GM19455 (cell line): ENCODE data around the gene DTNB.
"Not testable (repeated sequence)": the region's sequence is repeated elsewhere in the genome, so short reads cannot be mapped to it uniquely, and the experiment has no call there.

ENCODE experiments used
- ATAC-seq: cut with Tn5 transposase; IDR thresholded peaks from one replicate; pipeline ENCODE4 v1.9.1; 2021; ENCODE audit not compliant: unreplicated experiment

The DTNB gene

DNA sequence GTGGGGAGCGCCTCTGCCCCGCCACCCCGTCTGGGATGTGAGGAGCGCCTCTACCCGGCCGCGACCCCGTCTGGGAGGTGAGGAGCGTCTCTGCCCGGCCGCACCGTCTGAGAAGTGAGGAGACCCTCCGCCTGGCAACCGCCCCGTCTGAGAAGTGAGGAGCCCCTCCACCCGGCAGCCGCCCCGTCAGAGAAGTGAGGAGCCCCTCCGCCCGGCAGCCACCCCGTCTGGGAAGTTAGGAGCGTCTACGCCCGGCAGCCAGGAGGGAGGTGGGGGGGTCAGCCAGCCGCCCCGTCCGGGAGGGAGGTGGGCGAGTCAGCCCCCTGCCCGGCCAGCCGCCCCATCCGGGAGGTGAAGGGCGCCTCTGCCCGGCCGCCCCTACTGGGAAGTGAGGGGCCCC, 39.6 kb downstream of the DTNB start:
- not testable (repeated sequence) for ATAC-seq

DNA sequence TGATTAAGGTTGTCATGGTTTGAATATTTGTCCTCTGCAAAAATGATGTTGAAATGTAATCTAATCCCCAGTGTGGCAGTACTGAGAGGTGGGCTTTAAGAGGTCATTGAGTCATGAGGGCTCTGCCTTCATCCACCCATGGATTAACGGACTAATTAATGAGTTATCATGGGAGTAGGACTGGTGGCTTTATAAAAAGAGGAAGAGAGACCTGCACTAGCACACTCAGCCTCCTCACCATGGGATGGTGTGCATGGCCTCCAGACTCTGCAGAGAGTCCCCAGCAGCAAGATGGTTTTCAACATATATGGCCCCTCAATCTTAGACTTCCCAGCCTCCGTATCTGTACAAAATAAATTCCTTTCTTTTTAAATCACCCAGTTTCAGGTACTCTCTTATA, 41.0 kb downstream of the DTNB start:
- ATAC-seq = no peak

DNA sequence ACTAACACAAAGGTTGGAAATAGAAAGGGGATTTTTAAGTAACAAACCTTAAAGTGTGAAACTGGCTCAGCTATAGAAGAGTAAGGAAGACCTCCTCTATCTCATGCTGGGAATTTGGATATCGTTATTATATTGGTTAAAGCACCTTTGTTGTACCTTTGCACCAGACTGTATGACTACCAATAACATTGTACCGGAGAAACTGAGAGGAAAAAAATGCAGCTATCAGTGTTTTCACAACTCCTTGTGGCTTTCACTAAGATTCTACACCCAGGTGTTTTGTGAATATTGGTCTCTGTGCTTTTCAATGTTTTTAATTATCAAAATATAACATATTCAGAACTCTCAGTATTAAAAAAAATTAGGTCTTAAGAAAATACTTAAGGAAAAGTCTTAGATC, 48.7 kb downstream of the DTNB start:
- no peak for ATAC-seq

DNA sequence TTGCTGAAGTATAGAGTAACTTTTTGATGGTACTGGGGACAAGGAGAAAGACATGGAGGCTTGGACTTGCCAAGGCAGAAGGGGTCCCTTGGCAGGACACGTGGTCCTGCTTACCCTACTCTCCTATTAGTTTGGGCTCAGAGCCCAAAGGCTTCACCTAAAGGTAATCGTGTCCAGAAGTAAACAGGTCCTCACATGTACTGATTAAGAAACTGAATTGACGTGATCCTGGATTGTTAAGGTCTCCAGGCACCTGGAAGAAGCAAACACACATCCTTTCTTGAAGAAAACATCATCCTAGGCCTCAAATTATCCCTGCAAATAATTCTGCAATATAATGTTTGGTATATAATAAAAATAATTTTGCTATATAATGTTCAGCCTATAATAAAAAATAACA, 50.0 kb downstream of the DTNB start:
- ATAC-seq = no peak

DNA sequence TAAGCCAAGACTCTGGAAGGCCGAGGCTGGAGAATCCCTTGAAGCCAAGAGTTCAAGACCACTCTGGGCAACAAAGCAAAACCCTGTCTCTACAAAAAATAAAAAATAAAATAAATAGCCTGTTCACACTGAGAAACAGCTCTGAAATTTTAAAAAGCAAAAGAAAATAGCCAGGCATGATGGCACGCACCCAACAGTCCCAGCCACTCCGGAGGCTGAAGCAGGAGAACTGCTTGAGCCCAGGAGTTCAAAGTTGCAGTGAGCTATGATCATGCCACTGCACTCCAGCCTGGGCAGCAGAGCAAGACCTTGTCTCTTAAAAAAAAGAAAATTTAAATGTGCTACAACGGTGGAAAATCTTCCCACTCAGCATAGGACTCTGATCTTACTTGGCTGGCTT, 52.7 kb downstream of the DTNB start:
- ATAC-seq = no peak

DNA sequence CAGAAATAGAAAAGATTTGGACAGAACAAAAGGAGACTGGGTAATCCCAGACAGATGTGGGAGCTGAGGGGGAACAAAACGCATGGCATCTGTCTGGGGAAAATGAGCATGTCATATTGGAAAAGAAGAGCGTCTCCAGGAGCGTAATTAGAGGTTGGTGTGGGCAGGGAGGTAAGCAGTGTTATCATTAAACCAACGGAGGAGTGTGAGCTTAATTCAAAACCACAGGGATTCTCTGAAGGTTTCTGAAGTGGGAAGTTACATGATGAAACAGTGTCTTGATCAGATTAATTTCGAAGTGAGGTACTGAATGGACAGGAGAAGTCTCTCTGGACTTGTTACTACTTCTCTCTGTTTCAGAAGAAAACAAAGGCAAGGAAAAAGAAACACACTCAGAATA, 53.3 kb downstream of the DTNB start:
- no peak for ATAC-seq

DNA sequence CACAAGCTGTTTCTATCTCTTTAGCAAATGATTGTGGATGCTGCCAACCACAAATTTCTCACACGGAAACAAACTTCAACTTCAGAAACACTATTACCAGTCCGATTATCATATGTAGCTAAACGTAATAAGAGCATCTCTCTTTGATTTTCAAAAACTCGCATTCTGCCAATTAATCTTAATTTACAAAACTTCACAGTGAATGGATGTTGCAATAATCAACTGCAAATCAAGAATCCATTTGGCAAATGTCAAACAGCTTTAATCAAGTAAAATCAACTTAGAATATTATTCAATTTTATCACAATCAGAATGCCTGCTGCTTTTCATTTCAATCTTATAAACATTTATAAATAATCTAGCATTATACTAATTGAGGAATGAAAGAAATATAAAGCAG, 54.2 kb downstream of the DTNB start:
- ATAC-seq = no peak

DNA sequence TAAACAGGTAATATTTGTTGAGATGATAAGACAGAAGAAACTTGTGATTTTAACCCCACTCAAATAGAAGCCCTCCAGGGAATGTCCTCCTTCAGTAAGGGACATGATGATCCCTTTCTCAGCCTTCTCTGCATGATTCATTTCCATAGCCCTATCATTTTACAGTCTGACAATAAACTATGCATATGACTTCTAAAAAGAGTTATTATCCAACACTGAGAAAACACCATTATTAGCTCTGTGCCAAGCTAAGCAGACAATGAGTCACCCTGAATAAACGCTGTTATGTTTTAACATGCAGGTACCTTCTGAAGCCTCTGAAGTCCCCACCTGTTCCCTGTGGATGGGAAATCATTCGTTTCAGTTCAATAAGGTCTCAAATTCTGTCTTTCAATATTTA, 54.7 kb downstream of the DTNB start:
- no peak for ATAC-seq

DNA sequence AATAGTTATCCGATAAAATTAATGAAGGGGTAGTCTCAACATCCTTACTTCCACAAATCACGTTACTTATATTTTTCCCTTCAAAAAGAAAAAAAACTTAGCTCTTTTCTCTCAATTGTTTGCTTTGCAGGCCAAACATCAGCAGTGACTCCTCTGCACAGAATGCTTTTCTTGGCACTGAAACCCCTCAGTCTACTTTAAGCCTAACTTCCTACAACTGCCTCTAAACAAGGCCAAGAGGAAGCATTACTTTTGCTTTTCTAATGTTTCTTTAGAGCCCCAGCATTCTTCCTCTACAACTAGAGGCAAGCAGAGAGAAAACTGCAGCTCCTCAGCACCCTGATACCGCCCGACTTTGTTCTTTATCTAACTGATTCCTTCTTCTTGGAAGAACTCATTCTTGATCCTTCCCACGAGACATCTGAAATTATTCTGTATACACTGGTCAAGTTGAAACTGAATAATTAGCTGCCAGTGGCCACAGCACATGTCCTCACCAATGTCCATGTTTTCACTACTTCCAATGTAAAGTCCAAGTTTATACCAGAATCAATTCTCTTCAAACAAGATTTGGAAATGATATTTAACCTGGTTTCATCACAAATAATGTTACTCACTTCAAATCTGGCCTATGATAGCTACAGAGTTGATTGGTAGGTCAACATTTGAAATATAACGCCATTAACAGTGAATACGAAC, 55.3 kb downstream of the DTNB start:
- no peak for ATAC-seq

DNA sequence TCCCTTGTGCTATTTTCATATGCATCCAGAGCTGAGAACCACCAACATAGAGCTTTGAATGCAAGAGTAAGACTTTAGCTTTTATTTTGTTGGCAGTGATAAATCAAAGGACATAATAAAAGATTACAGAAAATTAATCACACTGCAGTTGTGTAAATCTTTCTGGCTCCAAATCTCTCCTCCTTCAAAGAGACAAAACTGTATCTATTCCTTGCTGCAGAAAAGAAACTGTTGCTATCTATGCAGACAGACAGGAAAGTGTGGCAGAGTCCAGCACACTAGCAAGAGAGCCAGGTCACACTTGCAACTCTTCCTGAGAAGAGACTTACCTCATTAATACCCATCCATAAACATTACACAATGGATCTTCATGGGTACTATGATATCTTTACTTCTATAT, 57.5 kb downstream of the DTNB start:
- no peak for ATAC-seq

DNA sequence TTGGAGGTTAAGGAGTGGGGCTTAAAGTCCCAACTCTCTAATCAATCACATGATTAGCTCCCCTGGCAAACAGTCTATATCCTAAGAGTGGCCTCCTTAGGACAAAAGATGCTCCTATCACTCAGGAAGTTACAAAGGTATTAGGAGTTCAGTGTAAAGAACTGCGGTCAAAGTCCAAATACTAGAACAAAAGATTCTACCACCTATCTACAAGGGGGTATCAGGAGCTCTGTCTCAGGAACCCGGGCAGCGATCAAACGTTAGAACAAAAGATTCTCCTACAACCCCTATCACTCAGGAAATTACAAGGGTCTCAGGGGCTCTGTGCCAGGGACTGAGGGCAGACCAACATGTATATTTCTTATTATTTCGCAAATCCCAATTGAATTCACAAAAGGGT, 58.0 kb downstream of the DTNB start:
- no peak for ATAC-seq

DNA sequence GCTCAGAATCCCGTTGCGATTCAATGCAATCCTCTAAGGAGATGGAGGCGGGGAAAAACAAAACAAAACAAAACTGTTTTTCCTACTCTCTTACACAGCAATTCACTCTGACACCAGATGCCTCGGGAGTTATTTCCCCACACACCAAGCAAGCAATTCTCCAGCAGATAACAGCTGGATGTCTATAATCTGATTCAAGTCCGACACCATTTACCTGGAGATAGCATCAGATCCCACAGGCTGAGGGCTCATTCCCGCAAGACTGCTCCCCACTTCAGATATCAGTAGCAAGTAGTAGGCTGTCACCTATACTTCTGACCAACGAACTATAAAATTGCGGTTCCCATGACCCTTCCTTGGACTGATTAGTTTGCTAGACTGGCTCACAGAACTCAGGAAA, 58.7 kb downstream of the DTNB start:
- ATAC-seq = no peak

DNA sequence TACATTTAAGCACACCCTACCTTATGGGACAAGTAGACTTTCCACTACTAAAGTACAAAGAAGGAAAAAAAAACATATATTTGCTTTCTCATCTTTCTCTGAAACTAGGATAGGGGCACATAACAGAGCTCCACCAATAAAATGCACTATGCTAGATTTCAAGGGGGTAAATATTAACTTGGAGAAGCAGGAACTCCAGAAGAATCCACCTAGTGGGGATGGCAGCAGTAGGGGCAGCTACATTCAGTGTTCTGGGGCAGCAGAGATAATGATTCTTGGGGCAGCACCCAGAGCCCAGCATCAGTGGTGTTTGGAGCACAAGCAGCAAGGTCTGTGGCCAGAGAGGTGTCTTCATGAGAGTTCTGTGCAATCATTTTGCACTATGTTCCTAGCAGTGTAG, 64.7 kb downstream of the DTNB start:
- no peak for ATAC-seq

DNA sequence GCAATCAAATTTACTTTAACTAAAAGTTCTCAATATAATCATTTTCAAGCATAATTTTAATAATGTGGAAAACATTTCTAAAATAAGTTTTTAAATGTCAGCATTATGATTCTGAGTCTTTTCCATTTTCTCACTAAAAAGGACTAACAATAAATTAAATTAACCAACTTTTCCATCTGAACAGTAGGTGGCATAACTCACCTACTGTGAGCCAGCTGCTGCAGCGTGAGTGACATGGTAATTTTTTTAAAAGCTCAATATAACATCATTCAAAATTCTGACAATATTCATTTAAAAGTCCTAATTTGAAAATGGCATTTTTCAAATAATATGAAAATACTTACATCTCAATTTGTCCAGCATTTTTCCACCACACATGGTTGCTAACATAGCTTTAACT, 66.5 kb downstream of the DTNB start:
- ATAC-seq = no peak

DNA sequence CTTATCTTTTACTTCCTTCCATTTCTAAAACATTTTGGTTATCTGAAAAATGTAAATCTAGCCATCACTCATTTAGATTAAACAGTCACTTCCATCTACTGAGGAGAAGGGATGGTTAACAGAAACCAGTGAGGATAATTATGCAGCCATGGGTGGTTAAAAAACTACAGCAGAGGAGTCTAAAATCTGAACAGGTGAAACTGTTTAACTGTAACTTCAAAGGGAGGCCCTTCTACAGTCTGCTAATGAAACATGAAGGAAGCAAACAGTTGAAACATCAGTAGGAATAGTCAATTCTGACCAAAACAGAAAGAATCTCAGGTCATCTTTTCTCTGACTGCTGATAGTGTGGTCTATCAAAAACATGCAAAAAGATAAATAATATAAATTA, 71.0 kb downstream of the DTNB start:
- no peak for ATAC-seq

DNA sequence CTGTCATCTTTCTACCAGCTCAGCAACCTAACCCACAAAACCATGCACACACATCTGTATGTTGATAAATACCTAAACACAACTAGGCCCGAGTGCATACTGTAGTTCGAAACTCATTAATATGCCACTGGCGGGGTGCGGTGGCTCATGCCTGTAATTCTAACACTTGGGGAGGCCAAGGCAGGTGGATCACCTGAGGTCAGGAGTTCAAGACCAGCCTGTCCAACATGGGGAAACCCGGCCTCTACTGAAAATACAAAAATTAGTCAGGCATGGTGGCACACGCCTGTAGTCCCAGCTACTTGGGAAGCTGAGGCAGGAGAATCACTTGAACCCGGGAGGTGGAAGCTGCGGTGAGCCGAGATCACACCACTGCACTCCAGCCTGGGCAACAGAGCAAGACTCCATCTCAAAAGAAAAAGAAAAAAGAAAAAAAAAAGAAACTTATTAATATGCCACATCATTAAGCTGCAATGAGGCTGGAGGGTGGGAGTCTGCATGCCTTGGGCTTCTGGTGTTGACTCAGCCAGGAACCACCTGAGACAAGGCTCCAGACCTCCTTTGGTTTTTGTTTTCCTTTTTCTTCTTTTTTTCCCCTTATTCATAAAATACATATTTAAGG, 71.6 kb downstream of the DTNB start:
- not testable (repeated sequence) for ATAC-seq

DNA sequence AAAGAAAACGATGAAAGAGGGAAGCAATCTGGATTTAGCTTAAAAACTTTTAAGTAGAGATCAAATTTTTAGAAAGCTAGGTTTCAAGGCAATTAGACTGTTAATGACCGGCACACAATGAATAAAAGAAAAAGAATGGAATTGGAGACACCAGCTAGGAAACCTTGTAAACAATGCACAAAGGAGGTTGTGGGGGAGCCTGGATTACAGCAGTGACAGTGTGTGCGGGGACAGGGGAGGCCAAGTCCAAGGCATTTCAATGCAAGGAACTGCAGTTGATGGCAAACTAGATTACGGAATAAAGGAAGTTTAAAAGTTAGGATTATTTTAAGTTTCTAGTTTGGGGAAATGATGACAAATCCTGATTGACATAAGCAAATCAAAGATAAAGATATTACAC, 74.5 kb downstream of the DTNB start:
- ATAC-seq = no peak

DNA sequence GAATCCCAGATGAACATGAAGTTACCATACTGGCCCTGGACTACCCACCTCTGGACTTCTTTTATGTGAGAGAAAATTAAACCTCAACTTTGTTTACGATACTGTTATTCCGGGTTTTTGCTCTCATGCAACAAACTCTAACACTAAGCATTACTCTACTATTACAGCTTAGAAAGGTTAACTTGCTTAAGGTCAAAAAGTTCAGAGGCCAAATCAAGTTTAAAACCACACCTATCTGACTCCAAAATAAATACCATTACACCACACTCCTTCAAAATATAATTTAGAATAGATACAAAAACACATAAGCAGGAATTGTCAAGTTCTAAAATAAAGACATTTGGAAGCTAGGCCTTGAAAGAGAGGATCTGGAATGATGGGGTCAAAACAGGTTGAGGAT, 75.0 kb downstream of the DTNB start:
- ATAC-seq = no peak

DNA sequence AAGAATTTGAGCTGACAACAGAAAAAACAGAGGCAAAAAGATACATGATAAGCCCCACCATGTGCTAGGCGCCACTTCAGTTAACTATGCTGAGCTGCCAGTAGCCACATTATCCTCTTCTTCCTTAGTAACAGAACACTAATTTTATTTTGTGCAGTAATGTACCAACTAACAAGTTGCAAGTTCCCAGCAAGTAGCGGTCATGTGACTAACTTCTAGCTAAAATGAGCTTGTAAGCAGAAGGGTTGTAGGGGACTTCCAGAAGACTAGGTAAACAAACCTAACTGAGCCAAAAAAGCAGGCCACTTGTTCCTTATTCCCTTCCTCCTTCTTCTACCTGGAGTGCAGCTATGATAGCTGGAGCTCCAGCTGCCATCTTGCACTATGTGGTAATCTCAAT, 75.5 kb downstream of the DTNB start:
- ATAC-seq = no peak

DNA sequence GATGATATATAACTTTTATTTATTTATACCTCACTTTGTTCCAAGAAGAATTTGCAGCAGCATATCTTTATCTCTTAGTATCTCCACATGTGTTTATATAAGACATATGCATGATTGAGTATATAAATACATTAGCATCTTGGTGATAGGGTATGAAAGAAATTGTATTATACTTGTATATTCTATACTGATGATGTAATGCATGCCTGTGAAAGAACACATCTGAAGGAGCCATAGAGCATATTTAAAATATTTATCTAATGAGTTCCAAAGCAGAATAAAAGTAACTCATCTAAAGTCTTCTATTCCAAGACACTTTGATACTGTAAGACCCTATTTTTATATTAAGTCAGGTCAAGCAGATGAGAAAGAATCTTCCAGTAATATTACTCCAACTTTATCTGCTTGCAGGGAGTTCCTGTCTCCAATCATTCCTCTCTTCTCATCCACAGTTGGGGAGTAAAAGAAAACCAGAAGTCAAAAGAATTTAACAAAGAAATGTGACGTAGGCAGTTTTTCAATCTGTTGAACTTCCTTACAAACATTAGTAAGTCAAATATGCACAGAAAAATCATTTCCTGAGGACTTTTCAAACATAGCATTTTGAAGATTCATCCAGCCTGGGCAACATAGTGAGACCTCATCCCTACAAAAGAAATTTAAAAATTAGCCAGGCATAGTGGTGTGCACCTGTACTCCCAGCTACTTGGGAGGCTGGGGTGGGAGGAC, 76.7 kb downstream of the DTNB start:
- no peak for ATAC-seq

DNA sequence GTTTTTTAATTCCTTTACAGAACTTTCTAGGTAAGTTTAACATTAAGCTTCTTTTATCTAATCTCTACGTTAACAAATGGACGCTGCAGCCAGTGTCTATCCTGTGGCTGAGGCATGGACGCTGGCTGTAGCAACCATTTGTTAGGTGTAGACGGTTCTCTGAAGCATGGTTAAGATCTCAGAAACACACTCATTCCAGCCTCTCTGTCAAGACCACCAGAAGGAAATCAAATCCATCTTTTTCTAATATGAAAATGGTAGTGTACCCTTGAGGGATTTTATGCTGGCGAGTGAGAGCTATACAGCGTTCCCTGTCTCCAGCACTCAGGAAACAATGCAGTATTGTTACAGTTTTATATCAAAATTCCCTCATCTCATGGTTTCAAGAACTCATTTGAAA, 78.0 kb downstream of the DTNB start:
- ATAC-seq = no peak

DNA sequence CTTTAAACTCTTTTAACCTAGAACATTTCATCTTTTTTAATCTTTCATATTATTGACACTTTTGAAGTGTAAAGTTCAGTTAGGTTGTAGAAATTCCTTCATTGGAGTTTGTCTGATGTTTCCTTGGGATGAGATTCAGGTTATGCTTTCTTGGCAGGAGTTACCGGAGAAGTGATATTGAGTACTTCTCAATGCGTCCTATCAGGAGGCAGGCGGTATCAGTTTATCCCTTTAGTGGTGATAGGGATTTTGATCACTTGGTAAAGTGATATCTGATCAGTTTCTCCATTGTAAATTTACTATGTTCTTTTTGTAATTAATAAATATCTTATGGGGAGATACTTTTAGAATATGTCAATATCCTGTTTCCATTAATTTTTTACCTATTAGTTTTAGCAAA, 78.4 kb downstream of the DTNB start:
- ATAC-seq = no peak
